ENCODE data around the gene FRY.

FRY gene

GRCh38 chr13:32175943-32176342 lies 144.4 kb downstream of the FRY start:
- DNase-seq = no peak

DNA sequence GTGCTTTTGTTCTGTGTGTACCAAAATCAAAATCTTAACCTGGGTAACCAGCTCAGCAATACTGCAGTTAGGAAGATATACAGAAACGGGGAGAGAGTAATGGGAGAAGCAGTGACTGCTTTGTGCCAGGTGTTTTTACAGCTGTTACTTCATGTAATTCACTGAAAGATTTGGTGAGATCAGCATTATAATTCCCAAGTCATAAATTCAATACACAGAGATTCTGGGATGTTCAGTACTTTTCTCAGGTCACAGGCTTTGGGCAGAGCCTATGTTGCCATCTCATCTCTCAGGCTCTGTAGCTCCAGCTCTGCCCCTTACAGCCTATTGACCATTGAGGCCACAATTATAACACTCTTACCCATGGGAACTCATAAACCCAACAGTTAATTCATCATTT lies 145.1 kb downstream of the FRY start:
- DNase-seq = no peak

DNA sequence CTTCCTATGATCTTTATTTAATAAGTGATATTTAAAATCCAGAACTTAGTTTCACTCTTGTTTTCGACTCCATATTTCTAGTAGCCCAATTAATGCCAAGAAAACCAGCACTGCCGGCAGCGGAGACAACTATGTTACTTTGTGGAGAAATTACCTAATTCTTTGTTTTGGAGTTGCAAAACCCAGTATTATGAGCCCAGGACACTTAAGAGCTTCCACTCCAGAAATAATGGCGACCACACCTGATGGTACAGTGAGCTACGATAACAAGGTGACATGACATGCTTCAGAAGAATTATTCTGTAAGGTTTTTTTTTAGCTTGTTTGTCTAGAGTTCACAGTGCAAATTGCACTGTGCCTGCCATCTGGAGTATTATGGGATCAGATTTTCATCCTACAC lies 147.2 kb downstream of the FRY start:
- no peak for DNase-seq

GRCh38 chr13:32179708-32180107 lies 148.1 kb downstream of the FRY start:
- DNase-seq = no peak

DNA sequence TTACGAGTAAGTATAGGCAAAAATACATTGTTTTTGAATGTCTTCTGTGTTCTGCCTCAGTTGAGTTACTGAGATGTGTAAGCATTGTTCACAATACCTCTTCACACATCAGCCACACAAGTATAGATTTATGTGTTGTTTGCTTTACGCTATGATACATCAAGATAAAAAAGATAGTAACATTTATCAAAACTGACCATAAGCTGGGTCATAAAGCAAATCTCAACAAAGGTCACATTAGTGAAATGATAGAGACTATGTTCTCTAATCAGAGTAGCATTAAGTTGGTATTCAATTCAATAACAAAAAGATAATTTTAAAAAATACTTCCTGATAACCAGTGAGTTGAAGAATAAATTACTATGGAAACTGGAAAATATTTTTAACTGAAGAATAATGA lies 156.1 kb downstream of the FRY start:
- DNase-seq = no peak

DNA sequence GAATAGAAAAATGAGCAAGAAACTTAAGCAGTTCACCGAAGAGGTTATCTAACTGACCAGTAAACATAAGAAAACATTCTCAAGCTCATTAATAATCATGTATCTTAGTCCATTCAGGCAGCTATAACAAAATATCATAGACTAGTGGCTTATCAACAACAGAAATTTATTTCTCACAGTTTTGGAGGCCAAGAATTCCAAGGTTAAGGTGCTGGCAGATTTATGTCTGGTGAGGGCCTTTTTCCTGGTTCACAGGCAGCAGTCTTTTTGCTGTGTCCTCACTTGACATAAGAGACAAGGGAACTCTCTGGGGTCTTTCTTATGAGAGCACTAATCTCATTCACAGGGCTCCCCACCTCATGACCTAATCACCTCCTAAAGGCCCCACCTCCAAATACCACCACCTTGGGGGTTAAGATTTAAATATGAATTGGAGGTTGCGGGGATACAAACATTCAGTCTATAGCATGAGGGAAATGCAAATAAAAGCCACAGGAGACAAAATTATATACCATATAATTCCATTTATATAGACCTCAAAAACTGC lies 160.0 kb downstream of the FRY start:
- DNase-seq = no peak

DNA sequence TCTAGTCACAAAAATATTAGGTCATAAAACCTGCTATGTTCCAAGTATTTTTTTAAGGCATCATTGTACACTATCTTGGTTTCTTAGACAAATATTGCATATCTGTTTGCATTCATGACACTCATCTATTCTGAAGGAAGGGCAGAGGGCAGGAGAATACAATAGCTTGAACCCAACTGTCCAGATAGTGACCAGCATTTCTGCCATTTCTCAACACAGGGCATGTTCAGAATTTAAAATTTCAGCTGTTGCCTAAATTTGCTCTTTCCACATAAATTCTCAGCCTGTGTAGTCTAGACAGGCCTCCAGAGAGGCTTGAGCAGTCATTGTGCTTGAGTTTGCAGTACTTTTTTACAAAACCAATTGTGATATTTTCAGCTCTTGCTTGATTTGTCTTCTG lies 164.1 kb downstream of the FRY start:
- DNase-seq = no peak

DNA sequence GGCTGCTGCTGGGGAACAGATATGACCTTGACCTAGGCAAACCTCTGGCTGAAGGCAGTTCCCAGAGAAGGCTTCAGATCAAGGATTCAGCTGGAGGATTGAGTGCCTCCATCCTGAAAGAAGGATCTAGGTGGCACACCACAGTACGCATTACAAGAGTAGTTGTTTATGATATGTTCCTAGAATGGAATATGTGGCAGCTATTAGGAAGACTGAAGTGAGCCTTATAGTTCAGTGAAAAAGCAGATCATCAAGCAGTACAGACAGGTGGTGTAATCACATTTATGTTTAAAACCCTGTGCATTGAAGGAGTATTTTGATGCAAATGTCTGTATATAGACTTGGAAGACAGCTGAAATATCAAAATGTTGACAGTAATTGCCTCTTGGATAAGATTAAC lies 167.6 kb downstream of the FRY start:
- no peak for DNase-seq

DNA sequence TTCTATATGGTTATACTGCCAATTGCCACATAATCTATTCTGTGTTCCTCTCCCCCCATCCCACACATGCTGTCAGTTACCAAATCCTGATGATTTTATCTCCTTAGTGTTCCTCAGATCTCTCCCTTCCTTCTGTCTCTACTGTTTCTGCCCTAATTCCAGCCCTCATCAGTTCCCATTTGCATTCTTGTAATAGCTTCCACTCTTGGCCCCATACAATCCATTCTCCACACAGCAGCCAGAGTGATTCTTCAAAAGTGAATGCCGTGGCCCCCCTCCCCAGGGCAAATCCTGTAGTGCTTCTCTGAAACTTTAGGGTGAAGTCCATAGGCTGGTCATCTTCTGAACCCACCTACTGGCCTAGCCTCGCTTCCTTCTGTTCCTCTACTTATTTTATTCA lies 169.2 kb downstream of the FRY start:
- no peak for DNase-seq

- no peak for DNase-seq
Measured at GRCh38 chr13:32201809-32202208, 170.2 kb downstream of the FRY start.

GRCh38 chr13:32202268-32202667 lies 170.7 kb downstream of the FRY start:
- no peak for DNase-seq

DNA sequence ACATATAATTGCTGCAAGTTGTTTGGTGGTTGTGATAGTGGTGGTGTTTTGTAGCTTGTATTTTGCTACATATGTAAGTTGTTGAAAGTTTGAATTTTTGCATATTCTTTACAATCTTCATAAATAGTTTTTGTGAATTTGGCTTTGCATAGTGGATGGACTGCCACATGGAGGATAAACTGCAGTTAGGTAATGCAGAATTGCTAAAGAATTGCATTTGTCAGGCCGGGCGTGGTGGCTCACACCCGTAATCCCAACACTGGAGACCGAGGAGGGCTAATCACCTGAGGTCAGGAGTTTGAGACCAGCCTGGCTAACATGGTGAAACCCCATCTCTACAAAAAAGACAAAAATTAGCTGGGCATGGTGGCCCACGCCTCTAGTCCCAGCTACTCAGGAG lies 171.6 kb downstream of the FRY start:
- no peak for DNase-seq

DNA sequence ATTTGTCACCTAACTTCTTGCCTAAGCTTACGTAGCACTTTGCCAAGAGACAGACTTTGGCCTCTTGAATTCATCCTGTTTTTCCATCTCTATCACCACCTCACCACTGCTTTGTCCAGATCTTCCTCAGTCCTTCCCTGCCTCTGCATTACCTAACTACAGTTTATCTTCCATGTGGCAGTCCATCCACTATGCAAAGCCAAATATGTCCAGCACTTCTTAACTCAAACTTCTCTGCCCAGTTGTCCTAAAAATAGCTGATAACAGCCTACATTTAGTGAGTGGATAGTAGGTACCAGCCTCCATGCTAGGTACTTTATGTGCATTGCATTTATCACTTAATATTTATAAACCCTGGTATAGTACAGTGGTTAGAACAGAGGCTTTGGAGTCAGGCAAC lies 172.2 kb downstream of the FRY start:
- no peak for DNase-seq

DNA sequence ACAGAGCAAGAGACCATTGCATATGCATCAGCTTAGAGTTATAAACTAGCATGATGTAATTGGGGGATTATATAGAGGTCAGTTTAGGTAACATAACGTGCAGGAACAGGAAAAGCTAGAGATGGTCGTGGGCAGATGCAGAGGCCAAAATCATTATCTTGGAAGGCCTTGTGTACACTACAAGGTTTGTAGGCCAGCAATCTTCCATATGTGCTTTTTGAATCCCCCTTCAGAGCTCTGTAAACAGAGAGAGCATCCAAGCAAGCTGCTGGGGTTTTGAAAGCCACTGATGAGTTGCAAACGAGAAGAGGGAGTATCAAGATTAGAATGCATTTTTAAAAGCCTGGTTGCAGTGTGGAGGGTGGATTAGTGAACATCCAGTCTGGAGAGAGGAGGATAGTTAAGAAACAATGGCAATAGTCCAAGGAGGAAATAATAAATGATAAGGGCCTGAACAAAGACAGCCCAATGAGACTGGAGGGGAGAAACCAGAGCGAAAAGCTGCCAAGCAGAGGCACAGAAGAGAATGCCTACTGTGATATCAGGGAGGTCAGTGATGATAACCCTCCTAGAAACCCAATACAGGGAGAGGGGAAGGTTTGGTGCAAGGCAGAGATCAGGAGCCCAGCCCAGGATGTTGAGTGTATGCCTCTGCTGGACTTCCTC lies 174.0 kb downstream of the FRY start:
- no peak for DNase-seq

GRCh38 chr13:32206097-32206740 lies 174.6 kb downstream of the FRY start:
- peak; percentile 6 for DNase-seq

- DNase-seq = no peak
Measured at GRCh38 chr13:32208860-32209259, 177.3 kb downstream of the FRY start.

GRCh38 chr13:32209652-32210051 lies 178.1 kb downstream of the FRY start:
- no peak for DNase-seq

DNA sequence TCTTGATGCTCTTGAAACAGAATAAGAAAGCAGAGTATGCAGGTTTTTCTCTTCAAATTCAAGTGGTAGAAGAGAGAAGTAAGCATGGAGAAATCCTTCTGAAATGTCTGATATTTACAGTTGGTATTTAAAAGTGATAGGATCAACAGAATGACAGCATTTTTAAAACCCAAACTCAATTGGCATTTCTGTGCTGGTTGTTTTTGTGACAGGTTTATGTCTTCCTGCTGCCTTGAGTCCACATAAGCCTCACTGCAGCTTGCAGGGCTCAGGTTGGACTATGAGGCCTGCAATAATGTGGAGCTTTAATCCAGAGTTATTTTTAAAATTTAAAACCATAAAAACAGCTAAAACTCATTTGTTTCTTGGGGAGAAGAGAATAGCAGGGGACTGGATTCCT lies 178.5 kb downstream of the FRY start:
- no peak for DNase-seq

DNA sequence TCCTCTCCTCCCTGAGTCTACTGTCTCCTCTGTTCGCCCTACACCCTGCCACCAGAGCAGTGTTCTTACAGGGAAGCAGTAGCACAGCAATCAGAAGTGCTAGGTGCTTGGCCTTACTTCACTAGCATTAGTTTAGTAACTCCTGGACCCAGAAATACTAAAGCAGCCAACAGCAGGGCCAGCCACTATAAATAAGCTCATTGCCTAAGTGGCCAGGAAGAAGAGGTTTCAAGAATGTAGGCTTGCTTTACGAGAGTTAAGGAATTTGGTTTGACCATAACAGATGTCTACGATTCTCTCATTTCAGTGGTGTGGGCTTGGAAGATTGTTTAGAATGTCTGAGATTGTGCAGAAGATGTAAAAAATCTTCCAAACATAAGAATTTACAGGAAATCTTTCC lies 180.2 kb downstream of the FRY start:
- DNase-seq = no peak

DNA sequence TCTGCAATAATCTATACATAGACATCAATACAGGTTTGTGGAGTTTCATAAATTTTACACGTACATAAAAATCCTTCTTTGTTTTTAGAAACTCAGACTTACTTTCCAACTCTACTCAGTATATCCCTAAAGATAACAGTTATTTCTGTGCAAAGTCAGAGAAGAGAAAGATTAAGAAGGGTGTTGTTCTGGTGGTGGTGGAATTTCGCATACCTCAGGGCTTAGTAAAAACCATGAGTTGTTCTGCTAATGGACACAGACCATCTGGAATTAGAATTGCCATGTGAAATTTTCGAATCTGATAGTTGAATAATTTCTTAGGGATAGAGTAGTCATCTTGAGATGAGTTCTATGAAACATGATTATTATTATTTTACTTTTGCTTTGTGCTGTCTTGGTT lies 180.8 kb downstream of the FRY start:
- DNase-seq = no peak

DNA sequence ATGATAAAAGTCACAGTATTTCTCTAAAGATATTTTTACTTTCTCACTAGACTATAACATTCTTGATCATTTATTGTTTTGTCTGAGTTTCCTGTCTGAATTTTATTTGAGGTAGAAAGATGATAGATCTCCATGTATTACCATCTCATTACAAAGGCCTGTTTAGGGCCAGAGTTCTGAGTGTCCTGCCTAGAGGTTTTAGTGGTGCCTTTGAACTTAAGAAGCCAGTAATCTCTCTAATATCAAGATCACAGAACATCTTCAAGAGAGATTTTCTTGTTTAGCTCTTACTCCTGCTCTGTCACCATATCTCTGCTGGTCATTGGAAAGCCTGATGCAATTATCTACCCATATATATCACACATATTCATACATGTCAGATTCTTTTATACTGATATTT lies 182.1 kb downstream of the FRY start:
- DNase-seq = no peak

- no peak for DNase-seq
Measured at GRCh38 chr13:32214071-32214470, 182.5 kb downstream of the FRY start.

GRCh38 chr13:32216281-32216680 lies 184.7 kb downstream of the FRY start:
- DNase-seq = no peak

- no peak for DNase-seq
Measured at GRCh38 chr13:32222046-32222676, 190.6 kb downstream of the FRY start.
